Activated CD4-positive, alpha-beta T cell treated with anti-CD3 and anti-CD28 coated beads for 48 hours (primary cell): ENCODE results near the gene MOSPD2.

Source experiments
- DNase-seq: peaks from one replicate; pipeline ENCODE4 v3.0.0-alpha.2; 2020

Gene MOSPD2

GRCh38 chrX:14872851-14873675 lies at the start of gene MOSPD2, which contains the start of gene FANCB:
Gene MOSPD2, plus strand, starts transcription at chrX:14873421. Its CDS starts 108 bp downstream, at chrX:14873529.
Gene FANCB, minus strand, starts transcription at chrX:14873069. Its CDS starts 7,559 bp downstream, at chrX:14865510.
- DNase-seq: peak; percentile 95

DNA sequence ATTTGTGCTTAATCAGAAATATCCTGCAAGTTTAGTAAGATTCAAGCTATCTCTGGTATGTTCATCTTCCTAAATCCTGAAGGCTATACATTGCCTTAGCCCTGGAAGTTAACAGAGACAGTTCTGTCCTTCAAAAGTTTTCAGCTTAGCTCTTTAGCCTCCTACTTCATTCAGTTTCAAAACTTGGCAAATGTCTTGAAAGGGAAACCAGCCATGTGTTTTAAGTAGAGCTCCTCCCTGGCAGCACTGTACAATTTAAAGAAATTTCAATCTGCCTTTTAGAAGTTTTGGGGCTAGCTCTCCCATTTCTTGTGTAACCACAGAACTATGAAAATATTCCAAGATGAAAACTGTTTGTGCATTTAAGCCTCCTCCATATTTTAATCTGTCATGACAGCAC lies 47.4 kb upstream of the MOSPD2 start:
- DNase-seq: no peak

- no peak for DNase-seq
Measured at GRCh38 chrX:14826319-14826718, 46.9 kb upstream of the MOSPD2 start.

- no peak for DNase-seq
Measured at GRCh38 chrX:14829643-14830042, 43.6 kb upstream of the MOSPD2 start.

- no peak for DNase-seq
Measured at GRCh38 chrX:14832151-14832550, 41.1 kb upstream of the MOSPD2 start.

GRCh38 chrX:14832586-14832985 lies 40.6 kb upstream of the MOSPD2 start:
- DNase-seq: no peak

- DNase-seq: no peak
Measured at GRCh38 chrX:14837155-14837554, 36.1 kb upstream of the MOSPD2 start.

DNA sequence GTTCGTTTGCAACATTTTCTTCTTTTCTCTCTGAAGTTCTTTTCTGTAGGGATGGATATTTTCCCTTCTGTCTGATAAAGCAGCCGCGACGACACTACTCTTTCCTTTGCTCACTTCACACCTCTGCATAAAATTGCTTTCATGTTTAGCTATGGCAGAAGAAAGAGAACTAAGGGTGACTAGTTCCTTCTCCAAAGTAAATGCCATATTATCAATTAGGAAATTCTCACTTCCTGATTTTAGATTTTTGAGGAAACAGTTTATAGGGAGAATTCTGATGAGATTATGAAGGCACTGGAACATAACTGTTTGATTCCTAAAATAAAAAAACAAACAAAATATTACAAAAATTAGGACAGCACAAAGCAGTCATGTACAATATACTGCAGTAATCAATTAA lies 29.6 kb upstream of the MOSPD2 start:
- DNase-seq: no peak

- DNase-seq: no peak
Measured at GRCh38 chrX:14851526-14851925, 21.7 kb upstream of the MOSPD2 start.

- no peak for DNase-seq
Measured at GRCh38 chrX:14864631-14865030, 8.6 kb upstream of the MOSPD2 start.

- no peak for DNase-seq
Measured at GRCh38 chrX:14865201-14865600, 8.0 kb upstream of the MOSPD2 start.

DNA sequence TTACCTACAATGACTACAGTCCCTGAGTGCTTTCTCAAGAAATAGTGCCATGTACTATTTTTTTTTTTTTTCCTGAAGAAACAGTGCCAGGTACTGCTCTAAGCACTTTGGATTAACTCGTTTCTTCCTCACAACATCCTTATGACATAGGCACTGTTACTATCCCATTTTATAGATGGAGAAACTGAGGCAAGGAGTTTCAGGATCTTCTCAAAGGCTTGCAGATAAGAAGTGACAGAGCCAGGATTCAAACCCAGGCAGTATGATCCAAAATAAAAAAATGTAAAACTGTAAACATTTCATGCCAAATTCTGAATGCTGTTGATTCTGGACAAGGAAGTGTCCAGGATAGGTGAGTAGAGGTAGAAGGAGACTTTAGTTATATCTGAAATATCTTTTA lies 1.5 kb upstream of the MOSPD2 start:
- no peak for DNase-seq

DNA sequence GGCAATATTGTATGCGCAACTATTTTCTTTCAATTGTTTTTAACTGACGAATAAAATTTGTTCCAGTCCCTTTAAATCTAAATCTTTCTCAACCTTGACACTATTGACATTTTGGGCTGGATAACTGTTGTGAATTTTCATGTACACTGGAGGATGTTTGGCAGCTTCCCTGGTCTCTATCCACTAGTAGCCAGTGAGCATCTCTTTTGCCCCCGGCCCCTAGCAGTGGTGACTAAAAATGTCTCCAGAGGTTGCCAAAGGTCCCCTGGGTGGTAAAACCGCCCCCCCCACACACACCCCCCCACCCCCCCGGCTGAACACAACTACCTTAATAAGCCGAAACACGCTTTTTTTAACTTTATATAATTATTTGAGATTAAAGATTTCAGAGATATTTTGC lies 866 bp upstream of the MOSPD2 start:
- peak; percentile 29 for DNase-seq

- DNase-seq: no peak
Measured at GRCh38 chrX:14873676-14874049, 442 bp downstream of the MOSPD2 start.

DNA sequence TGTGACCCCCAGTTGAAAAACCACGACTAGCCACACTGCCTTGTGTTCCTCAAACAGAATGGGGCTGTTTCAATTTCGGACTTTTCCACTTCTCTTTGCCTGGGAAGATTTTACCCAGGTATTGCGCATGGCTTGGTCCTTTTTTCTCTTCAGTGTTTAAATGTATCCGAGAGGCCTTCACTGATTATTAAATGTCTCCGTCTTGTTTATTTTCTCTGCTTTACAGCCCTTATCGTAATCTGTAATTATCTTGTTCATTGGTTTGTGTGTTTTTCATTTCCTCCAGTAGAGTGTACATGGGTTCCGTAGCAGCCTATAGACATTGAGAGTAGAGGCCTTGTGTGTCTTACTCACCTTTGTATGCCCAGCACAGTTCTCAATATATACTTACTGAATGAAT lies 2.4 kb downstream of the MOSPD2 start:
- no peak for DNase-seq

- DNase-seq: no peak
Measured at GRCh38 chrX:14883826-14884225, 10.6 kb downstream of the MOSPD2 start.

- no peak for DNase-seq
Measured at GRCh38 chrX:14884714-14885113, 11.5 kb downstream of the MOSPD2 start.

DNA sequence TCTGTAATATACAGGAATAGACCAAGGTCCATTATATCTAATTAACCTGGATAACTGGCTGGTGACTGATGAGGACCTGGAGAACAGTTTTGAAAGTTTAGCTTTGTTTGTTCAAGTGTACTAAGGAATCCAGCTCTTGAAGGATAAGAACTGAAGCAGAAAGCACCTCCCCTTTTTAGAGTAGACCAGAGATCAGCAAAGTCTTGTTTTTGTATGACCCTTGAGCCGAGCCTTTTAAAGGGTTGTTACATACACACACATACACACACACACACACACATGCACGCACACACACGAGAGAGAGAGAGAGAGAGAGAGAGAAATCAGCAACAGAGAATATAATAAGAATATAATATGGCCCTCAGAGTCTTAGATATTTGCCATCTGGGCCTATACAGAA lies 13.0 kb downstream of the MOSPD2 start:
- no peak for DNase-seq

- no peak for DNase-seq
Measured at GRCh38 chrX:14896273-14896672, 23.1 kb downstream of the MOSPD2 start.

DNA sequence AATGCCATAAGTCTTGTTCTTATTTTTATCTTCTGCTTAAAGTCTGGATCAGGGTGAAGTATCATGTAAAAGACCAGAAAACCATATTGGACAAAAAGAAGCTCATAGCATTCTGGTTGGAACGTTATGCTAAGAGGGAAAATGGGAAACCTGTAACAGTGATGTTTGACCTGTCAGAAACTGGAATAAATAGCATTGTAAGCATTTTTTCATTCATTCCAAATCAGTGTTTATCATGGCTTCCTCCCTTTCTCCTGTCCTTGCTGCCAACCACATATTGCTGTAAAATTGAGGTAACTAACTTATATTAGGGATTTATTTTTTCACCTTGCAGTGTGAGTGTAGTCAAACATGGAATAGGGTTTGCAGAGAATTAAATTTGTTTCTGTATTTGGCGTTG lies 23.8 kb downstream of the MOSPD2 start:
- DNase-seq: no peak

DNA sequence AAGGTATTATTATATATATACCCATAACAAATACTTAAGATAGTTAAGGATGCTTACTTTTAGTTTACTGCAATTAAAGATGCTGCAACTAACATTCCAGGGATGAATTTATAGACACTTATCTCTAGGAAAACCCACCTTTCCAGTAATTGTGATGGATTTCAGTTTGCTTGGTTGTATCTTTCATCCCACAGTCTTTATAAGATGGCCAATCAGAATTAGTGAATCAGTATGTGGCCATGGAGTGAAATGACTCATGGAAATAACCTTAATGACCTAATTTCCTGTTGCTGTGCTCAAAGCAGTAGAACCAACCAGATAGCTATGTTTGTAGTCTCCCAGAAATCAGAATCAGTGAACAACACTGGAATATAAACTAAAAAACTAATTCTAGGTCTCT lies 26.4 kb downstream of the MOSPD2 start:
- no peak for DNase-seq

- DNase-seq: no peak
Measured at GRCh38 chrX:14902537-14902936, 29.3 kb downstream of the MOSPD2 start.

DNA sequence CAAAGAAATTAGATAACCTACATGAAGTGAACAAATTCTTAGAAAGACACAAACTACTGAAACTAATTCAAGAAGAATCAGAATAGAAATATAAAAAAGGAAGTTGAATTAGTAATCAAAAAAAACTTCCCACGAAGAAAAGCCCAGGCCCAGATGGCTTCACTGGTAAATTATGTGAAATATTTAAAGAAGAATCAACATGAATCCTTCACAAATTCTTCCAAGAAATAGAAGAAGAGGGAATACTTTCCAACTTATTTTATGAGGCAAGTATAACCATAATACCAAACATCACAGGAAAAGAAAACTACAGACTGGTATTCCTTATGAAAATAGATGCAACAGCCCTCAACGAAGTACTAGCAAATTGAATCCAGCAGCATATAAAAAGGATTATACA lies 30.7 kb downstream of the MOSPD2 start:
- no peak for DNase-seq

DNA sequence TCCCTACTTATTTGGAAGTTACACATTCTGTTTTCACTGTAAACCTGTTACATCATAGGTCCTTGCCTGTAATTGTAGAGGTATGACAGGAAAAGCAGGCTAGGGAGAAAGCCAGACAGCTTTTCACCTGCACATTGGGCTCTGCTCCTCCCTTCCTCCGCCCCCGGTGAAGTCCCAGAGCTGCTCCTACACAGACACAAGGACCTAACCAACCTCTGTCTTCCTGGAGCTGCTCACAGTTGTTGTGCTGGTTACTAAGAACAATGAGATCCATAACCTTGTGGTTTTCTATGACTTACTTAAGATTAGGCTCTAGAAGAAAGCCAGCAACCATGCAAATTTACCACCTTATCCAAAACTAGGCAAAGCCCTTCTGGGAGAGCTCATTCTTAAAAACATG lies 40.0 kb downstream of the MOSPD2 start:
- DNase-seq: no peak

- DNase-seq: no peak
Measured at GRCh38 chrX:14915596-14915995, 42.4 kb downstream of the MOSPD2 start.
